NCI-H2029 (cell line): ENCODE measurements around the gene SIK2.
"Not testable (repeated sequence)": the region's sequence is repeated elsewhere in the genome, so short reads cannot be mapped to it uniquely, and the experiment has no call there.

Experiments
- DNase-seq: peaks from one replicate; lab custom pipeline; 2025; lab: John Stamatoyannopoulos, UW

Gene SIK2

GRCh38 chr11:111627591-111627990 lies 25.3 kb downstream of the SIK2 start:
- DNase-seq = no peak

- DNase-seq = no peak
Measured at GRCh38 chr11:111629499-111629898, 27.2 kb downstream of the SIK2 start.

- no peak for DNase-seq
Measured at GRCh38 chr11:111631024-111631665, 28.9 kb downstream of the SIK2 start.

- DNase-seq = no peak
Measured at GRCh38 chr11:111631666-111632039, 29.4 kb downstream of the SIK2 start.

GRCh38 chr11:111632516-111633220 lies 30.4 kb downstream of the SIK2 start:
- peak; percentile 46 for DNase-seq

GRCh38 chr11:111633248-111633647 lies 31.0 kb downstream of the SIK2 start:
- DNase-seq = peak; percentile 80

- DNase-seq = peak; percentile 12
Measured at GRCh38 chr11:111633756-111634362, 31.6 kb downstream of the SIK2 start.

- no peak for DNase-seq
Measured at GRCh38 chr11:111634981-111635705, 32.9 kb downstream of the SIK2 start.

DNA sequence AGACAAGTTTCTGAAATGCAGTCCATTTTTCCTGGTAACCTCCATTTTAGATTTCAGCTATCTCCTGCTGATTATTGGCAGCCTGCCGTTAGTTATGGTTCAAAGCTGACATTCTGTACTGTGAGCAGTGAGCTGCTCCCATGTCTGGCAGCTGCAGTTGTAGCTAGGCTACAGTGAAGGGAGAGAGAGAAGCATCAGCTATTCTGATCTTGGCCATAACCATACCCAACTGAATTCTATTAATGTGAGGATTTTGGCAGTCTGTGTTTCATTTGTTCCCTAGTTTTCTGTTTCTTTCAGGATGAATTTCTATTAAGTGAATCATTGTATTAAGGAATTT lies 33.4 kb downstream of the SIK2 start:
- DNase-seq = peak; percentile 19

- DNase-seq = no peak
Measured at GRCh38 chr11:111637885-111638284, 35.6 kb downstream of the SIK2 start.

DNA sequence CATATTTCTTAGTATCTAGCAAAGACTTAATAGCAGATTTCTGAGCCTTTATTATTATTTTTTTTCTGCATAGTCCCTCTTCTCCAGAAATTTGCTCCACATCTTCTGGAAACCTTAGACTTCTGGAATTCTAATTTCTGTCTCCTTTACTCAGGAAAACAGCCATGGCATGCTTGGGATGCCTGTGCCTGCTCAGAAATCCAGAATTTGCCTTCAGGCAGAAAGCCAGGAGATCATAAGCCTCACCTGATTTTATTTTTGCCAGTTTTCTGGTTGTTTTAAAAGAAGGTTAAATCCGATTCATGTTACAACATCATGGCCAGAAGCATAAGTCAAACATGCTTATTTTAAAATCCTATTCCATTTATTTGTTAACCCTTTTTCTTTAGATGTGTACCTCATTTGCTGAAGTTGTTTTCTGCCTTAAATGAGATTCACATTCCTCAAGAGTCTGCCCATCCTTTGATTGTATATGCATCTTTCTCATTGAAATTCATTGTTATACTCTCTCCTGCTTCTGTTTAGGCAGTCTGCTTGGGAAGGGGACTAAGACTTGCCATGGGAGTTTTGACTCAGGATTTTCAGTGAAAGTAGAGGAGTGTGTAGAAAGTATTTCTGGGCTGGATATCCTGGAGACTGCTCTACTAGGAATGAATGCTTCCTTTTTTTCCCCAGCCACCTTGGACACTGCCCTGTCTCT lies 37.1 kb downstream of the SIK2 start:
- no peak for DNase-seq

DNA sequence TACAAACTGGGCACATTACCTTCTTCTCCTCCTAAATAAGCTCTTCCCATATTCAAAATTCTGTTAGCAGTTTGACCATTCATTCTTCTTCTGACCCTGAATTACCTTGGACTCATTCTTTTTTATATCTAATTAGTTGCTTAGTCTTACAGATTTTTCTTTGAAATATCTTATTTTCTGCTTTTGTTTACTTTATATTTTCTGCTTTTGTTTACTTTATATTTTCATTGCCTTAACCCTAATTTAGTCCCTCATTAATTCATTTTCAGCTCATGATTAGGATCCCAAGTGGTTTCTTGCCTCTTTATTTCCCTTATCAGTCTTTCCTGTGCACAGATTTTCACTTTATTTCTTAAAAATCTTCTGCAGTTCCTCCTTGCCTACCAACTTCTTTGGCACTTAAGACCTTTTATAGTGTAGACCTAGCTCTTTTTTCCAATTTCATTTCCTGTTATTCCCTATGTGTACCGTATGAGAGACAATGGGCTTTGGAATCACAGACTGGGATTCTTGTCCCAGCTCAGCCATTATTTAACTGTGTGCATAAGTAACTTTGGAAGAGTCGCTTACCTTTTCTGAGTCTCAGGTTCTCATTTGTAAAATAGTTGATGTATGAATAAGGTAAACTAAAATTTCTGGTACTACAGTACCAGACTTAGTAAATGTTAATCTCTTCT lies 39.2 kb downstream of the SIK2 start:
- DNase-seq = no peak

- DNase-seq = no peak
Measured at GRCh38 chr11:111642542-111642941, 40.3 kb downstream of the SIK2 start.

GRCh38 chr11:111644922-111645321 lies 42.7 kb downstream of the SIK2 start:
- no peak for DNase-seq

GRCh38 chr11:111645657-111646316 lies 43.5 kb downstream of the SIK2 start:
- DNase-seq = no peak

- not testable (repeated sequence) for DNase-seq
Measured at GRCh38 chr11:111651336-111651735, 49.1 kb downstream of the SIK2 start.

GRCh38 chr11:111652184-111652583 lies 49.9 kb downstream of the SIK2 start:
- no peak for DNase-seq

GRCh38 chr11:111654601-111655000 lies 52.4 kb downstream of the SIK2 start:
- DNase-seq = no peak

- no peak for DNase-seq
Measured at GRCh38 chr11:111655924-111656323, 53.7 kb downstream of the SIK2 start.

DNA sequence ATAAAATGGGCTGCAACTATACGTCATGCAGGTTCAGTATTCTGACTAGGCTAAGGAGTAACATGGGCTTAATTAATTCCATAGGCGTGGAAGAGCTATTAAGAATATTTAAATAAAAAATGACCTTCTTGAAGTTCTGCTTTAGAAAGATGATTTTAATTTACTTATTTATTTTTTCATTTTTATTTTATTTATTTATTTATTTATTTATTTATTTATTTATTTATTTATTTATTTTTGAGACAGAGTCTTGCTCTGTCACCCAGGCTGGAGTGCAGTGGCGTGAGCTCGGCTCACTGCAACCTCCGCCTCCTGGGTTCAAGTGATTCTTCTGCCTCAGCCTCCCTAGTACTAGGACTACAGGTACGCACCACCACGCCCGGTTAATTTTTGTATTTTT lies 55.7 kb downstream of the SIK2 start:
- DNase-seq = not testable (repeated sequence)

DNA sequence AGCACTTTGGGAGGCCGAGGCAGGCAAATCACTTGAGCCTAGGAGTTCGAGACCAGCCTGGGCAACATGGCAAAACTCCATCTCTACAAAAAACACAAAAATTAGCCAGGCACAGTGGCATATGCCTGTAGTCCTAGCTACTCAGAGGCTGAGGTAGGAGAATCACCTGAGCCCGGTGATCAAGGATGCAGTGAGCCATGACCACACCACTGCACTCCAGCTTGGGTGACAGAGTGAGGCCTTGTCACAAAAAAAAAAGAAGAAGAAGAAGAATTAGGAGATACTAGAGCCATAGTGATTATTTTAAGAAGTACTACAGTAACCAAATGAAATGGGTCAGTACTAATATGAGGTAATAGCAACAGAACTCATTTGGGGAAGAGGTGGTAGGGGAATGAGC lies 56.2 kb downstream of the SIK2 start:
- DNase-seq = not testable (repeated sequence)
